Measurements from ENCODE around the gene TTLL10. TPM values are rescaled to one million over a fixed set of nuclear protein-coding genes. Genes with fewer than 3 reads are reported as not detected.
"Not testable (repeated sequence)": the region's sequence is repeated elsewhere in the genome, so short reads cannot be mapped to it uniquely, and the experiment has no call there.

Gene TTLL10
- polyA plus RNA-seq, 1 experiment, result not detected

- no peak overlapping the region for H3K4me3 ChIP-seq (ENCODE audit: low read depth, low read length)
- no peak for TF ChIP-seq CTCF (IDR thresholded peaks at IDR 0.05; ENCODE audit: low read depth, low read length)
- CTCF ChIA-PET, result no interaction called here
Measured at GRCh38 chr1:1150100-1150499, 23.6 kb upstream of the TTLL10 start.

GRCh38 chr1:1151306-1151705 is 22.4 kb upstream of the TTLL10 start:
- DNase-seq (ENCODE audit: low read depth, low spot score), result no peak
- CTCF ChIA-PET, result no interaction called here
- no peak for TF ChIP-seq CTCF (IDR thresholded peaks at IDR 0.05; ENCODE audit: low read depth, low read length)
- POLR2A ChIA-PET, result interaction anchor here (0.6 kb wide), 1 partner anchor 237 kb away, joined by 3 read pairs; no protein-coding TSS in a partner anchor
- H3K27me3 ChIP-seq (ENCODE audit: control insufficient read depth, insufficient read depth, low read length), result peaks cover 7% of the 10 kb centered on the region
- H3K27ac ChIP-seq (ENCODE audit: low read depth, low read length), result no peak overlapping the region
- H3K9me3 ChIP-seq (ENCODE audit: control insufficient read depth, insufficient read depth, low read length), result peaks cover 34% of the 10 kb centered on the region
- H3K4me3 ChIP-seq (ENCODE audit: low read depth, low read length), result no peak overlapping the region

More at GRCh38 chr1:1150100-1150499, 23.6 kb upstream of the TTLL10 start:
- POLR2A ChIA-PET, result no interaction called here
- no peak for DNase-seq (ENCODE audit: low read depth, low spot score)
- peaks cover 31% of the 10 kb centered on the region for H3K9me3 ChIP-seq (ENCODE audit: control insufficient read depth, insufficient read depth, low read length)
- H3K27ac ChIP-seq (ENCODE audit: low read depth, low read length), result no peak overlapping the region
- H3K27me3 ChIP-seq (ENCODE audit: control insufficient read depth, insufficient read depth, low read length), result peaks cover 7% of the 10 kb centered on the region

- DNase-seq (ENCODE audit: low read depth, low spot score); H3K4me3 ChIP-seq (ENCODE audit: low read depth, low read length); CTCF ChIA-PET; H3K27me3 ChIP-seq (ENCODE audit: control insufficient read depth, insufficient read depth, low read length); H3K27ac ChIP-seq (ENCODE audit: low read depth, low read length); POLR2A ChIA-PET: not testable (repeated sequence)
- H3K9me3 ChIP-seq (ENCODE audit: control insufficient read depth, insufficient read depth, low read length), result peaks cover 35% of the 10 kb centered on the region
Measured at GRCh38 chr1:1152431-1152830, 21.2 kb upstream of the TTLL10 start.

- DNase-seq (ENCODE audit: low read depth, low spot score); POLR2A ChIA-PET; H3K27me3 ChIP-seq (ENCODE audit: control insufficient read depth, insufficient read depth, low read length); H3K27ac ChIP-seq (ENCODE audit: low read depth, low read length); H3K4me3 ChIP-seq (ENCODE audit: low read depth, low read length); CTCF ChIA-PET: not testable (repeated sequence)
- peaks cover 35% of the 10 kb centered on the region for H3K9me3 ChIP-seq (ENCODE audit: control insufficient read depth, insufficient read depth, low read length)
Measured at GRCh38 chr1:1153215-1153614, 20.5 kb upstream of the TTLL10 start.

- H3K9me3 ChIP-seq (ENCODE audit: control insufficient read depth, insufficient read depth, low read length), result peaks cover 35% of the 10 kb centered on the region
- DNase-seq (ENCODE audit: low read depth, low spot score), result no peak
- ChIA-PET CTCF (no interaction called here), POLR2A (no interaction called here)
- no peak overlapping the region for H3K4me3 ChIP-seq (ENCODE audit: low read depth, low read length)
- TF ChIP-seq CTCF (IDR thresholded peaks at IDR 0.05; ENCODE audit: low read depth, low read length), result no peak
- H3K27me3 ChIP-seq (ENCODE audit: control insufficient read depth, insufficient read depth, low read length), result peaks cover 7% of the 10 kb centered on the region
- no peak overlapping the region for H3K27ac ChIP-seq (ENCODE audit: low read depth, low read length)
Measured at GRCh38 chr1:1153874-1154273, 19.8 kb upstream of the TTLL10 start.

GRCh38 chr1:1155258-1155657 is 18.4 kb upstream of the TTLL10 start:
- ChIA-PET CTCF (no interaction called here), POLR2A (no interaction called here)
- Histone ChIP-seq H3K27me3 (ENCODE audit: control insufficient read depth, insufficient read depth, low read length) (peaks cover 2% of the 10 kb centered on the region), H3K4me3 (ENCODE audit: low read depth, low read length) (no peak overlapping the region), H3K9me3 (ENCODE audit: control insufficient read depth, insufficient read depth, low read length) (peaks cover 35% of the 10 kb centered on the region), H3K27ac (ENCODE audit: low read depth, low read length) (no peak overlapping the region)
- DNase-seq (ENCODE audit: low read depth, low spot score), result no peak
- no peak for TF ChIP-seq CTCF (IDR thresholded peaks at IDR 0.05; ENCODE audit: low read depth, low read length)
